ENCODE results near the gene ADK. TPM values are rescaled to one million over a fixed set of nuclear protein-coding genes. Genes with fewer than 3 reads are reported as not detected.
A peak's percentile ranks its signal among the peaks of the same experiment; 100 is the strongest.

The ADK gene
- total RNA-seq, 1 experiment from 2014 or later: 26.8 TPM

GRCh38 chr10:74738052-74738451, 587.0 kb downstream of the ADK start:
- H3K14ac ChIP-seq (ENCODE audit: insufficient read depth, low read length): no peak overlapping the region
- DNase-seq: no peak
- H3K23ac ChIP-seq (ENCODE audit: insufficient read length, low read depth, low read length): no peak overlapping the region
- no peak overlapping the region for H2BK5ac ChIP-seq (ENCODE audit: insufficient read length, low read length)
- no peak overlapping the region for H2BK120ac ChIP-seq (ENCODE audit: low read depth, low read length, poor library complexity, severe bottlenecking)
- no peak overlapping the region for H2AFZ ChIP-seq (ENCODE audit: low read length)
- no peaks in the 10 kb centered on the region for H3K23me2 ChIP-seq (ENCODE audit: insufficient read length, low read depth, low read length, poor library complexity, severe bottlenecking)
- H3K4me1 ChIP-seq (ENCODE audit: insufficient read depth, low read length): no peaks in the 10 kb centered on the region
- no peak overlapping the region for H3K9ac ChIP-seq (ENCODE audit: extremely low read depth, insufficient read length, low read length)
- no peak overlapping the region for H3T11ph ChIP-seq (ENCODE audit: low read length)
- no peak overlapping the region for H2AK5ac ChIP-seq (ENCODE audit: insufficient read length, low read length)
- no peak overlapping the region for H3K4me3 Mint-ChIP-seq
- H3K4ac ChIP-seq (ENCODE audit: low read depth, low read length): no peak overlapping the region
- TF ChIP-seq, protein P1, sequence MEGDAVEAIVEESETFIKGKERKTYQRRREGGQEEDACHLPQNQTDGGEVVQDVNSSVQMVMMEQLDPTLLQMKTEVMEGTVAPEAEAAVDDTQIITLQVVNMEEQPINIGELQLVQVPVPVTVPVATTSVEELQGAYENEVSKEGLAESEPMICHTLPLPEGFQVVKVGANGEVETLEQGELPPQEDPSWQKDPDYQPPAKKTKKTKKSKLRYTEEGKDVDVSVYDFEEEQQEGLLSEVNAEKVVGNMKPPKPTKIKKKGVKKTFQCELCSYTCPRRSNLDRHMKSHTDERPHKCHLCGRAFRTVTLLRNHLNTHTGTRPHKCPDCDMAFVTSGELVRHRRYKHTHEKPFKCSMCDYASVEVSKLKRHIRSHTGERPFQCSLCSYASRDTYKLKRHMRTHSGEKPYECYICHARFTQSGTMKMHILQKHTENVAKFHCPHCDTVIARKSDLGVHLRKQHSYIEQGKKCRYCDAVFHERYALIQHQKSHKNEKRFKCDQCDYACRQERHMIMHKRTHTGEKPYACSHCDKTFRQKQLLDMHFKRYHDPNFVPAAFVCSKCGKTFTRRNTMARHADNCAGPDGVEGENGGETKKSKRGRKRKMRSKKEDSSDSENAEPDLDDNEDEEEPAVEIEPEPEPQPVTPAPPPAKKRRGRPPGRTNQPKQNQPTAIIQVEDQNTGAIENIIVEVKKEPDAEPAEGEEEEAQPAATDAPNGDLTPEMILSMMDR (conservative IDR thresholded peaks at IDR 0.05): no peak
- no peak overlapping the region for H4K8ac ChIP-seq (replicated peaks; ENCODE audit: insufficient read length, low read depth, low read length)
- no peaks in the 10 kb centered on the region for H3K9me3 ChIP-seq (ENCODE audit: control insufficient read depth, low read depth, low read length)
- H3K79me2 ChIP-seq (ENCODE audit: insufficient read depth, low read length): no peaks in the 10 kb centered on the region
- no peak overlapping the region for H4K5ac ChIP-seq (ENCODE audit: insufficient read length, low read depth, low read length)
- no peaks in the 10 kb centered on the region for H3K27me3 Mint-ChIP-seq (ENCODE audit: low read depth)
- 0 out of 7 replicates have a peak overlapping the region, but pooled peaks of 1 of the 3 experiments have one; percentile 28 for H3K27ac Mint-ChIP-seq
- no CpG with 5 or more reads among the region's 1 CpG for WGBS (ENCODE audit: extremely low coverage, insufficient read length, low lambda C conversion rate)
- no peak overlapping the region for H3K56ac ChIP-seq (ENCODE audit: insufficient read length, low read depth, low read length)
- no peak overlapping the region for H3K4me2 ChIP-seq (ENCODE audit: insufficient read depth, insufficient read length, low read length)
- H3K18ac ChIP-seq (ENCODE audit: insufficient read length, low read depth, low read length): no peak overlapping the region
- H3K79me1 ChIP-seq (ENCODE audit: insufficient read depth, low read depth, low read length, poor library complexity, severe bottlenecking): no peaks in the 10 kb centered on the region
- H2BK15ac ChIP-seq (ENCODE audit: low read depth, low read length): no peak overlapping the region
- peaks cover 3 to 4% of the 10 kb centered on the region in 2 experiments; a peak in 2 of 4 replicates for H3K4me1 Mint-ChIP-seq
- no peak overlapping the region for H3K27ac ChIP-seq (ENCODE audit: insufficient read length, low read depth, low read length)
- no peak overlapping the region for H2BK12ac ChIP-seq (ENCODE audit: insufficient read length, low read depth, low read length)
- H4K91ac ChIP-seq (ENCODE audit: insufficient read length, low read depth, low read length): no peak overlapping the region
- H2BK20ac ChIP-seq (ENCODE audit: low read depth, low read length, poor library complexity, severe bottlenecking): no peak overlapping the region
- peaks cover 0 to 3% of the 10 kb centered on the region in 2 experiments; a peak in 2 of 5 replicates for H3K9me3 Mint-ChIP-seq
- H3K36me3 Mint-ChIP-seq (ENCODE audit: insufficient read depth in 1 of 3, low read depth in 3 of 3): peaks cover 0 to 4% (median 0%) of the 10 kb centered on the region in 3 experiments; a peak in 3 of 7 replicates
- no peaks in the 10 kb centered on the region for H3K27me3 ChIP-seq (ENCODE audit: insufficient read depth, low read length)
- no peaks in the 10 kb centered on the region for H4K20me1 ChIP-seq (ENCODE audit: control insufficient read depth, insufficient read depth, insufficient read length)
